NCI-H345 treated with DMSO at 0.1 percent for 48 hours (cell line): ENCODE data around the gene KREMEN2.
A peak's percentile ranks its signal among the peaks of the same experiment; 100 is the strongest.

Source experiments
- DNase-seq: peaks from one replicate; lab custom pipeline; 2025; ENCODE audit not compliant: unreplicated experiment; lab: John Stamatoyannopoulos, UW

KREMEN2 gene

GRCh38 chr16:2976201-2976600 is 12.1 kb downstream of the KREMEN2 start:
- DNase-seq, result no peak

- no peak for DNase-seq
These were observed 12.6 kb downstream of the KREMEN2 start for GRCh38 chr16:2976673-2977072.

GRCh38 chr16:2977440-2977839 is 13.4 kb downstream of the KREMEN2 start:
- peak; percentile 65 for DNase-seq

GRCh38 chr16:2979669-2980226 is 15.7 kb downstream of the KREMEN2 start:
- no peak for DNase-seq

- peak; percentile 85 for DNase-seq
These were observed 16.4 kb downstream of the KREMEN2 start, which contains the start of gene PKMYT1 for GRCh38 chr16:2980227-2981176. Gene PKMYT1, minus strand, starts transcription at chr16:2980446. Its CDS starts 789 bp downstream, at chr16:2979657.

- no peak for DNase-seq
These were observed 17.3 kb downstream of the KREMEN2 start for GRCh38 chr16:2981177-2981898.

GRCh38 chr16:2981899-2982250 is 17.8 kb downstream of the KREMEN2 start:
- DNase-seq, result no peak

- no peak for DNase-seq
These were observed 18.3 kb downstream of the KREMEN2 start for GRCh38 chr16:2982402-2982801.

- peak; percentile 60 for DNase-seq
These were observed 19.6 kb downstream of the KREMEN2 start for GRCh38 chr16:2983706-2984136.

GRCh38 chr16:2985462-2985861 is 21.4 kb downstream of the KREMEN2 start:
- DNase-seq, result no peak

GRCh38 chr16:2985893-2986355 is 21.8 kb downstream of the KREMEN2 start:
- DNase-seq, result no peak

- no peak for DNase-seq
These were observed 22.6 kb downstream of the KREMEN2 start for GRCh38 chr16:2986623-2987188.

- DNase-seq, result no peak
These were observed 23.2 kb downstream of the KREMEN2 start for GRCh38 chr16:2987286-2987685.

GRCh38 chr16:2987833-2988232 is 23.8 kb downstream of the KREMEN2 start:
- DNase-seq, result peak; percentile 70

- no peak for DNase-seq
These were observed 24.6 kb downstream of the KREMEN2 start for GRCh38 chr16:2988590-2989099.

- no peak for DNase-seq
These were observed 26.8 kb downstream of the KREMEN2 start for GRCh38 chr16:2990891-2991290.

GRCh38 chr16:2991566-2992261 is 27.6 kb downstream of the KREMEN2 start:
- DNase-seq, result no peak

- DNase-seq, result no peak
These were observed 28.5 kb downstream of the KREMEN2 start for GRCh38 chr16:2992383-2993081.

- DNase-seq, result no peak
These were observed 32.2 kb downstream of the KREMEN2 start for GRCh38 chr16:2996298-2996697.

GRCh38 chr16:2999929-3000328 is 35.9 kb downstream of the KREMEN2 start:
- DNase-seq, result no peak
